Ishikawa (cell line): Measurements from ENCODE around the gene CLN5.

Source experiments
- CEBPB ChIP-seq: IDR thresholded peaks from 2 replicates; pipeline ENCODE4 v1.6.1; 2012
- CREB1 ChIP-seq: IDR thresholded peaks from 2 replicates; pipeline ENCODE4 v1.6.1; 2012; ENCODE audit warnings: low read depth
- EGR1 ChIP-seq: IDR thresholded peaks from 2 replicates; pipeline ENCODE4 v1.6.1; 2012
- EP300 ChIP-seq: IDR thresholded peaks from 2 replicates; pipeline ENCODE4 v1.6.1; 2012; ENCODE audit warnings: borderline replicate concordance
- FOXM1 ChIP-seq: IDR thresholded peaks from 2 replicates; pipeline ENCODE4 v1.6.1; 2012; ENCODE audit warnings: low read depth, borderline replicate concordance
- NFIC ChIP-seq: IDR thresholded peaks from 2 replicates; pipeline ENCODE4 v1.6.1; 2012
- RAD21 ChIP-seq: IDR thresholded peaks from 2 replicates; pipeline ENCODE4 v1.6.1; 2012; ENCODE audit warnings: low read depth
- TAF1 ChIP-seq: IDR thresholded peaks from 2 replicates; pipeline ENCODE4 v1.6.1; 2012; ENCODE audit warnings: low read depth, mild to moderate bottlenecking
- TCF12 ChIP-seq: IDR thresholded peaks from 2 replicates; pipeline ENCODE4 v1.6.1; 2012; ENCODE audit warnings: low read depth
- TEAD4 ChIP-seq: IDR thresholded peaks from 2 replicates; pipeline ENCODE4 v1.6.1; 2012
- YY1 ChIP-seq: IDR thresholded peaks from 2 replicates; pipeline ENCODE4 v1.6.1; 2012; ENCODE audit warnings: low read depth
- ZBTB7A ChIP-seq: IDR thresholded peaks from 2 replicates; pipeline ENCODE4 v1.6.1; 2012; ENCODE audit warnings: low read depth
- TF ChIP-seq, protein P1 (sequence below): IDR thresholded peaks from 2 replicates; pipeline ENCODE4 v1.6.1; 2012
- TF ChIP-seq, protein P2 (sequence below): IDR thresholded peaks from 2 replicates; pipeline ENCODE4 v1.6.1; 2012
- TF ChIP-seq, protein P3 (sequence below): IDR thresholded peaks from 2 replicates; pipeline ENCODE4 v1.6.1; 2012; ENCODE audit warnings: low read depth, mild to moderate bottlenecking

CLN5 gene

DNA sequence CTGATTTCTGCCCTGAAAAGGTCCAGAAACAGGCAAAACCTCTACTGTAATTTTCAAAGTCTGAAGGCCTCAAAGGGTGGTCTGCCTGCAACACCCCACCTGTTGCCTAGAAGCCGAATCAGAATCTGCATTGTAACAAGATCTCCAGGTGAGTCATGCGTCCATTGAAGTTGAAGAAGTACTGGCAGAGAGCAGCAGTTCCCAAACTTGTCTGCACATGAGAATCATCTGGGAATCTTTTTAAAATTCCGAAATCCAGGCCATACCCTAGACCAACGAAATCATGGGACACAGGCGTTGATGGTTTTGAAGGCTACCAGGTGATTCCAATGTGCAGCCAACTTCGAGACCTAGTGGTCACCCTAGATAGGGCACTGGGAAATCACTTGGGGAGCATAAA is 16.0 kb upstream of the CLN5 start:
- TF ChIP-seq, protein P1, sequence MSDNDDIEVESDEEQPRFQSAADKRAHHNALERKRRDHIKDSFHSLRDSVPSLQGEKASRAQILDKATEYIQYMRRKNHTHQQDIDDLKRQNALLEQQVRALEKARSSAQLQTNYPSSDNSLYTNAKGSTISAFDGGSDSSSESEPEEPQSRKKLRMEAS = no peak
- TF ChIP-seq EGR1 (no peak), CREB1 (no peak), TEAD4 (no peak), EP300 (no peak), NFIC (no peak), TCF12 (no peak), FOXM1 (no peak), CEBPB (no peak), YY1 (no peak), RAD21 (no peak), ZBTB7A (no peak), TAF1 (no peak)
- TF ChIP-seq, protein P2, sequence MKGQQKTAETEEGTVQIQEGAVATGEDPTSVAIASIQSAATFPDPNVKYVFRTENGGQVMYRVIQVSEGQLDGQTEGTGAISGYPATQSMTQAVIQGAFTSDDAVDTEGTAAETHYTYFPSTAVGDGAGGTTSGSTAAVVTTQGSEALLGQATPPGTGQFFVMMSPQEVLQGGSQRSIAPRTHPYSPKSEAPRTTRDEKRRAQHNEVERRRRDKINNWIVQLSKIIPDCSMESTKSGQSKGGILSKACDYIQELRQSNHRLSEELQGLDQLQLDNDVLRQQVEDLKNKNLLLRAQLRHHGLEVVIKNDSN = no peak
- TF ChIP-seq, protein P3, sequence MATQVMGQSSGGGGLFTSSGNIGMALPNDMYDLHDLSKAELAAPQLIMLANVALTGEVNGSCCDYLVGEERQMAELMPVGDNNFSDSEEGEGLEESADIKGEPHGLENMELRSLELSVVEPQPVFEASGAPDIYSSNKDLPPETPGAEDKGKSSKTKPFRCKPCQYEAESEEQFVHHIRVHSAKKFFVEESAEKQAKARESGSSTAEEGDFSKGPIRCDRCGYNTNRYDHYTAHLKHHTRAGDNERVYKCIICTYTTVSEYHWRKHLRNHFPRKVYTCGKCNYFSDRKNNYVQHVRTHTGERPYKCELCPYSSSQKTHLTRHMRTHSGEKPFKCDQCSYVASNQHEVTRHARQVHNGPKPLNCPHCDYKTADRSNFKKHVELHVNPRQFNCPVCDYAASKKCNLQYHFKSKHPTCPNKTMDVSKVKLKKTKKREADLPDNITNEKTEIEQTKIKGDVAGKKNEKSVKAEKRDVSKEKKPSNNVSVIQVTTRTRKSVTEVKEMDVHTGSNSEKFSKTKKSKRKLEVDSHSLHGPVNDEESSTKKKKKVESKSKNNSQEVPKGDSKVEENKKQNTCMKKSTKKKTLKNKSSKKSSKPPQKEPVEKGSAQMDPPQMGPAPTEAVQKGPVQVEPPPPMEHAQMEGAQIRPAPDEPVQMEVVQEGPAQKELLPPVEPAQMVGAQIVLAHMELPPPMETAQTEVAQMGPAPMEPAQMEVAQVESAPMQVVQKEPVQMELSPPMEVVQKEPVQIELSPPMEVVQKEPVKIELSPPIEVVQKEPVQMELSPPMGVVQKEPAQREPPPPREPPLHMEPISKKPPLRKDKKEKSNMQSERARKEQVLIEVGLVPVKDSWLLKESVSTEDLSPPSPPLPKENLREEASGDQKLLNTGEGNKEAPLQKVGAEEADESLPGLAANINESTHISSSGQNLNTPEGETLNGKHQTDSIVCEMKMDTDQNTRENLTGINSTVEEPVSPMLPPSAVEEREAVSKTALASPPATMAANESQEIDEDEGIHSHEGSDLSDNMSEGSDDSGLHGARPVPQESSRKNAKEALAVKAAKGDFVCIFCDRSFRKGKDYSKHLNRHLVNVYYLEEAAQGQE = no peak

DNA sequence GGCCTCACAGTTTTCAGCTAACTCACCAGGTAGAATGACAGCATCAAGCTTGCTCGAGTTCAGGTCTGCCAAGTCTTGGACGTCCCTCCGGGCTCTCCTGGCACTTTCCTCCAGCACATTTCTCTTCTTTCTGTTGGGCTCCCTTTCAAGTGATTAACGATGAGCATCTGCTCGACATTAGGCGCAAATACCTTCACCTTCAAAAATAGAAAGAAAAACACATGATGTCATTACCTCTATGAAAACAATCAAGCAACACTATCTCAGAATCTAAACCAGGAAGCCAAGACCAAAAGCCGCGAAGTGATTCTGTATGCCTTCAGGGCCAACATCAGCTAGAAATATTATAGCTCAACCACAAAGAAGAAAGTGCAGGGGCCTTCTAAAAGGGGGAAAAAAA is 15.4 kb upstream of the CLN5 start:
- TF ChIP-seq ZBTB7A (no peak), NFIC (no peak), CEBPB (no peak), EGR1 (no peak), FOXM1 (no peak), YY1 (no peak), TAF1 (no peak)
- TF ChIP-seq, protein P1 = no peak
- TF ChIP-seq, protein P2 = no peak
- TF ChIP-seq, protein P3 = no peak

DNA sequence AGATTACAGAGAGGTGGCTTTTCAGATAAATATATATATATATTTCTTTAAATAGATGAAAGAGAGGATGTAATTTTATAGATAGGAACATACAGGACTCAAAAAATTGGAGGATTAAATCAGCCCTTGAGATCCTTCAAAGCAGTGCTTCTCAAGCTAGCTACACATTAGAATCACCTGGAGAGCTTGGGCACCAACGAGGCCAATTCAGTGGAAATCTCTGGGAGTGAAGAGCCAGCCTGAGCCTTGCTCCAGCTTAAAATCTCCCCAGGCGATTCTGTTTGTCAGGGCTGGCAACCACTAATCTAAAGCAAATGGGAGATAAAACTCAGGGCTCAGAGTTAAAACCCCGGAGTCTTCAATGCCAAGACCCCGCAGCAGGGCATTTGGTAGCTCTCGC is 15.0 kb upstream of the CLN5 start:
- TF ChIP-seq, protein P1 = no peak
- TF ChIP-seq, protein P2 = no peak
- TF ChIP-seq, protein P3 = no peak
- TF ChIP-seq CREB1 = no peak
- no peak for TF ChIP-seq EP300
- no peak for TF ChIP-seq TAF1
- no peak for TF ChIP-seq EGR1
- no peak for TF ChIP-seq TEAD4
- TF ChIP-seq RAD21 = no peak
- TF ChIP-seq NFIC = no peak
- no peak for TF ChIP-seq TCF12
- no peak for TF ChIP-seq ZBTB7A
- TF ChIP-seq CEBPB = no peak
- no peak for TF ChIP-seq YY1
- no peak for TF ChIP-seq FOXM1
